ENCODE data around the gene BAHD1.

The BAHD1 gene

DNA sequence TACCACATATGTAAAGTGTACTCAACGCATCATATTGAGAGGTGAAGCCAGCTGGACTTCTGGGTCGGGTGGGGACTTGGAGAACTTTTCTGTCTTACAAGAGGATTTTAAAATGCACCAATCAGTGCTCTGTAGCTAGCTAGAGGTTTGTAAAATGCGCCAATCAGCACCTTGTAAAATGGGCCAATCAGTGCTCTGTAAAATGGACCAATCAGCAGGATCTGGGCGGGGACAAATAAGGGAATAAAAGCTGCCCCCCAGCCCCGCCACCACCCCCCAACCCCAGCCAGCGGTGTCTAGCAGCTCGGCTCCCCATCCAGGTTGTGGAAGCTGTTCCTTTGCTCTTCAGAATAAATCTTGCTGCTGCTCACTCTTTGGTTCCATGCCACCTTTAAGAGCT lies 41.4 kb upstream of the BAHD1 start:
- no peak overlapping the region for H3K4me3 ChIP-seq (ENCODE audit: low read depth, low read length)
- no peaks in the 10 kb centered on the region for H3K4me1 ChIP-seq
- H3K27ac ChIP-seq: no peak overlapping the region
- no peak overlapping the region for H2AFZ ChIP-seq
- H3K9ac ChIP-seq: no peak overlapping the region
- H3K9me3 ChIP-seq (ENCODE audit: control insufficient read depth, low read length): no peaks in the 10 kb centered on the region
- TF ChIP-seq, protein P1, sequence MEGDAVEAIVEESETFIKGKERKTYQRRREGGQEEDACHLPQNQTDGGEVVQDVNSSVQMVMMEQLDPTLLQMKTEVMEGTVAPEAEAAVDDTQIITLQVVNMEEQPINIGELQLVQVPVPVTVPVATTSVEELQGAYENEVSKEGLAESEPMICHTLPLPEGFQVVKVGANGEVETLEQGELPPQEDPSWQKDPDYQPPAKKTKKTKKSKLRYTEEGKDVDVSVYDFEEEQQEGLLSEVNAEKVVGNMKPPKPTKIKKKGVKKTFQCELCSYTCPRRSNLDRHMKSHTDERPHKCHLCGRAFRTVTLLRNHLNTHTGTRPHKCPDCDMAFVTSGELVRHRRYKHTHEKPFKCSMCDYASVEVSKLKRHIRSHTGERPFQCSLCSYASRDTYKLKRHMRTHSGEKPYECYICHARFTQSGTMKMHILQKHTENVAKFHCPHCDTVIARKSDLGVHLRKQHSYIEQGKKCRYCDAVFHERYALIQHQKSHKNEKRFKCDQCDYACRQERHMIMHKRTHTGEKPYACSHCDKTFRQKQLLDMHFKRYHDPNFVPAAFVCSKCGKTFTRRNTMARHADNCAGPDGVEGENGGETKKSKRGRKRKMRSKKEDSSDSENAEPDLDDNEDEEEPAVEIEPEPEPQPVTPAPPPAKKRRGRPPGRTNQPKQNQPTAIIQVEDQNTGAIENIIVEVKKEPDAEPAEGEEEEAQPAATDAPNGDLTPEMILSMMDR (IDR thresholded peaks at IDR 0.05): no peak
- H3K79me2 ChIP-seq: no peaks in the 10 kb centered on the region
- H3K4me2 ChIP-seq (ENCODE audit: low read length): no peak overlapping the region
- no peaks in the 10 kb centered on the region for H3K27me3 ChIP-seq (ENCODE audit: control insufficient read depth, insufficient read depth, low read length)
- H3K36me3 ChIP-seq (ENCODE audit: control insufficient read depth, insufficient read depth, low read length): no peaks in the 10 kb centered on the region

DNA sequence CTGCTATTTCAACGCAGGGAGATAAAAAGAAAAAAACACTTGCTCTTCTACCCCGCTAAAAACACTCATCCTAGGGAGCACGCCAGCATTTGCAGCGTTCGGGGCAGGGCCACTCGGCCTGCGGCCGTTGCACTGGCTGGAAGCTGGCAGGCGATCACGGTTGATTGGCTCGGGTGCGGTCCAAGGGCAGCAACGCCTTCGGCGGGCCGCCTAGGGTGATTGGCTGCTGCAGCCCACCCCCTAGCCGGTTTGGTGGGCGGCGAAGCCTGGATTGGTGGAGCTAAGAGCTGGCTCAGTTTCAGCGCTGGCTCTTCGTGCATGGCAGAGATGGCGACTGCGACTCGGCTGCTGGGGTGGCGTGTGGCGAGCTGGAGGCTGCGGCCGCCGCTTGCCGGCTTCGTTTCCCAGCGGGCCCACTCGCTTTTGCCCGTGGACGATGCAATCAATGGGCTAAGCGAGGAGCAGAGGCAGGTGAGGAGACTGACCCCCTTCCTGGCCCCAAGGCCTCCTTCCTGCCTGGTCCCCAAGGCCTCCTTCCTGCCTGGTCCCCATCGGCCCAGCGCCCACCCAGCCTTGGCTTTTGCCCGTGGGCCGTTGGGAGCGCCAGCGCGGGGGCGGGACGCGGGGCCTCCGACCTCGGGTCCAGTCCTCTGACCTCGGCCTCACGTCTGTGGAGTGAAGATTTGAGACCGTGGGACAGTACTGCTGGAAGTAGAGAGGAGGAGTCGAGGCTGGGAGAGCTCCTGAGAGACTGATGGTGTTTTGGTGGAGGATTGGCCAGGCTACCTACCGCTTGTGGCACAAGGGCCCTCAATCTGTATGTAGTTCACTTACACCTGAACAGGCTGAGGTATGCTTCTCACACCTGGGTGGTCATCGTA lies 35.0 kb upstream of the BAHD1 start, which contains the start of gene IVD:
Gene IVD (plus strand): TSS at position 295 of the 881 bp plus-strand sequence. CDS start 33 bp downstream, at position 328.
- no peaks in the 10 kb centered on the region for H3K4me1 ChIP-seq
- peak within 1 kb of the TSS; percentile 87 for H2AFZ ChIP-seq
- no peaks in the 10 kb centered on the region for H3K27me3 ChIP-seq (ENCODE audit: control insufficient read depth, insufficient read depth, low read length)
- no peak within 1 kb of the TSS for H3K9ac ChIP-seq
- peak within 1 kb of the TSS; percentile 96 for H3K4me2 ChIP-seq (ENCODE audit: low read length)
- no peaks in the 10 kb centered on the region for H3K79me2 ChIP-seq
- H3K27ac ChIP-seq: peak within 1 kb of the TSS; percentile 67
- H3K9me3 ChIP-seq (ENCODE audit: control insufficient read depth, low read length): no peaks in the 10 kb centered on the region
- peak within 1 kb of the TSS; percentile 76 for H3K4me3 ChIP-seq (ENCODE audit: low read depth, low read length)
- H3K36me3 ChIP-seq (ENCODE audit: control insufficient read depth, insufficient read depth, low read length): no peaks in the 10 kb centered on the region
- TF ChIP-seq, protein P1 (IDR thresholded peaks at IDR 0.05): no peak

GRCh38 chr15:40407330-40407990 lies 33.3 kb upstream of the BAHD1 start:
- H3K9ac ChIP-seq: no peak overlapping the region
- H3K4me1 ChIP-seq: no peaks in the 10 kb centered on the region
- H3K36me3 ChIP-seq (ENCODE audit: control insufficient read depth, insufficient read depth, low read length): no peaks in the 10 kb centered on the region
- no peaks in the 10 kb centered on the region for H3K79me2 ChIP-seq
- TF ChIP-seq, protein P1 (IDR thresholded peaks at IDR 0.05): no peak
- no peak overlapping the region for H3K4me2 ChIP-seq (ENCODE audit: low read length)
- H3K4me3 ChIP-seq (ENCODE audit: low read depth, low read length): no peak overlapping the region
- H3K27me3 ChIP-seq (ENCODE audit: control insufficient read depth, insufficient read depth, low read length): no peaks in the 10 kb centered on the region
- no peak overlapping the region for H2AFZ ChIP-seq
- no peaks in the 10 kb centered on the region for H3K9me3 ChIP-seq (ENCODE audit: control insufficient read depth, low read length)
- no peak overlapping the region for H3K27ac ChIP-seq

DNA sequence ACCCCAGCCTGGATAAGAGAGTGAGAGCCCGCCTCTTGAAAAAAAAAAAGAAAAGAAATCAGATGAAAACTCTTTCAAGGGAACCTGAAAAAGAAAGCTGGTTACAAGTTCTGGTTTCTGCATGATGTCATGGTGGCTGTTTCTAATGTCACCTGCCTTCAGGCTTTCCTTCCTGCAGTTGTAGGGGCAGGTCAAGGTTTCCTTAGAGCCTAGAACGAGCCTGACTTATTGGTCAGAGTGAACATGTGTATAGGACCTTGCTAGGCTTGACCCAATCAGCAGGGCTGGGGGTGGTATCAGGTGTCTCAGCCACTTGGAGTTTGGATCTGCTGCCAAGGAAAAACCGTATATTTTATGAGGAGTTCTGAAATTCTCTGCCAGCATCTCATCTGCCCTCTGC lies 31.4 kb upstream of the BAHD1 start:
- H3K9ac ChIP-seq: no peak overlapping the region
- H3K4me3 ChIP-seq (ENCODE audit: low read depth, low read length): no peak overlapping the region
- no peak overlapping the region for H3K4me2 ChIP-seq (ENCODE audit: low read length)
- H3K36me3 ChIP-seq (ENCODE audit: control insufficient read depth, insufficient read depth, low read length): no peaks in the 10 kb centered on the region
- no peaks in the 10 kb centered on the region for H3K27me3 ChIP-seq (ENCODE audit: control insufficient read depth, insufficient read depth, low read length)
- H3K79me2 ChIP-seq: no peaks in the 10 kb centered on the region
- TF ChIP-seq, protein P1 (IDR thresholded peaks at IDR 0.05): no peak
- no peaks in the 10 kb centered on the region for H3K4me1 ChIP-seq
- no peaks in the 10 kb centered on the region for H3K9me3 ChIP-seq (ENCODE audit: control insufficient read depth, low read length)
- no peak overlapping the region for H3K27ac ChIP-seq
- H2AFZ ChIP-seq: no peak overlapping the region
